Endodermal cell (in vitro differentiated cells): Measurements from ENCODE around the gene GALNT17. TPM values are rescaled to one million over a fixed set of nuclear protein-coding genes. Genes with fewer than 3 reads are reported as not detected.

ENCODE experiments used
- DNase-seq: peaks from one replicate; pipeline ENCODE4 v3.0.0-alpha.2; 2017
- H3K27ac ChIP-seq: 2 replicates; pipeline ENCODE4 v1.5.1; 2013; ENCODE audit warnings: mild to moderate bottlenecking, low read depth, low read length, moderate library complexity
- H3K27me3 ChIP-seq: 2 replicates; pipeline ENCODE4 v1.6.1; 2013; ENCODE audit warnings: mild to moderate bottlenecking, low read length, moderate library complexity; ENCODE audit not compliant: insufficient read depth, control insufficient read depth, poor library complexity, severe bottlenecking
- H3K36me3 ChIP-seq: 2 replicates; pipeline ENCODE4 v1.7.0; 2013; ENCODE audit warnings: mild to moderate bottlenecking, low read length, moderate library complexity; ENCODE audit not compliant: control insufficient read depth, insufficient read depth
- H3K4me1 ChIP-seq: one replicate; pipeline ENCODE4 v1.7.0; 2013; ENCODE audit warnings: low read length; ENCODE audit not compliant: control insufficient read depth, insufficient read depth
- H3K4me3 ChIP-seq: 2 replicates; pipeline ENCODE4 v1.5.1; 2013; ENCODE audit warnings: mild to moderate bottlenecking, low read length, moderate library complexity
- H3K9ac ChIP-seq: 2 replicates; pipeline ENCODE4 v1.6.1; 2013; ENCODE audit warnings: mild to moderate bottlenecking, low read length, moderate library complexity; ENCODE audit not compliant: poor library complexity, severe bottlenecking; ENCODE audit errors: extremely low read depth
- H3K9me3 ChIP-seq: 2 replicates; pipeline ENCODE4 v1.6.1; 2013; ENCODE audit warnings: mild to moderate bottlenecking, low read length, moderate library complexity; ENCODE audit not compliant: control insufficient read depth
- H3K27ac Mint-ChIP-seq: 2 replicates; pipeline ENCODE4 v1.8.0; 2020; ENCODE audit warnings: mixed read lengths
- H3K27me3 Mint-ChIP-seq: 2 replicates; pipeline ENCODE4 v1.8.0; 2021; ENCODE audit warnings: mild to moderate bottlenecking, mixed read lengths; ENCODE audit not compliant: insufficient read depth
- H3K36me3 Mint-ChIP-seq: 2 replicates; pipeline ENCODE4 v1.8.0; 2020; ENCODE audit warnings: low read depth, mixed read lengths
- H3K4me1 Mint-ChIP-seq: 2 replicates; pipeline ENCODE4 v1.8.0; 2020; ENCODE audit warnings: mixed read lengths
- H3K4me3 Mint-ChIP-seq: 2 replicates; pipeline ENCODE4 v1.8.0; 2020; ENCODE audit warnings: mild to moderate bottlenecking, moderate library complexity, mixed read lengths
- H3K9me3 Mint-ChIP-seq: 2 replicates; pipeline ENCODE4 v1.8.0; 2020; ENCODE audit warnings: mild to moderate bottlenecking, mixed read lengths
- CTCF ChIP-seq: fragments of 200-600 bp; sonication (generic); conservative IDR thresholded peaks from 2 replicates; pipeline ENCODE4 v1.5.0; 2021; ENCODE audit warnings: antibody characterized with exemption, mild to moderate bottlenecking
- WGBS, 2 experiments: methylation state at CpG; one replicate each; pipeline versions ENCODE4 v1.1.5 to v1.1.7; 2013; ENCODE audit warnings: missing lambda C conversion rate in 2 of 2, mixed read lengths in 1 of 2; ENCODE audit not compliant: insufficient coverage in 1 of 2, insufficient read length in 1 of 2; 5-methylcytosine and 5-hydroxymethylcytosine counted together
- total RNA-seq, 2 donors: library from RNA; stranded (reverse); fragmentation: NEBNext Ultra II Directional in 1 of 2; extraction: Animal tissue kit (Norgen Biotek cat#: 25700) in 1 of 2; gene quantifications; 2 replicates in 1 of 2; 3 replicates in 1 of 2; pipeline ENCODE4 v1.2.1, GENCODE V29; 2021

Gene GALNT17
- total RNA-seq, 2 donors from 2014 or later: 60.4 to 61.3 TPM

GRCh38 chr7:71132377-71133231 is 660 bp downstream of the GALNT17 start:
- Mint-ChIP-seq H3K4me3 (peak overlapping the region; percentile 85), H3K9me3 (no peaks in the 10 kb centered on the region), H3K27me3 (no peaks in the 10 kb centered on the region), H3K27ac (no peak overlapping the region), H3K36me3 (peaks cover 18% of the 10 kb centered on the region), H3K4me1 (peaks cover 34% of the 10 kb centered on the region)
- peak; percentile 71 for DNase-seq
- Histone ChIP-seq H3K27ac (no peak overlapping the region), H3K9me3 (no peaks in the 10 kb centered on the region), H3K36me3 (peaks cover 20% of the 10 kb centered on the region), H3K4me3 (peak overlapping the region; percentile 95), H3K9ac (peak overlapping the region; percentile 59), H3K4me1 (no peaks in the 10 kb centered on the region), H3K27me3 (no peaks in the 10 kb centered on the region)
- 0% methylated on average over 47 to 88 of the region's 88 CpGs for WGBS, 2 experiments
- peak; percentile 13 for TF ChIP-seq CTCF

GRCh38 chr7:71133232-71133622 is 1.3 kb downstream of the GALNT17 start:
- Mint-ChIP-seq H3K9me3 (no peaks in the 10 kb centered on the region), H3K4me3 (peak overlapping the region; percentile 85), H3K4me1 (peaks cover 34% of the 10 kb centered on the region), H3K27ac (no peak overlapping the region), H3K27me3 (no peaks in the 10 kb centered on the region), H3K36me3 (peaks cover 21% of the 10 kb centered on the region)
- TF ChIP-seq CTCF: no peak
- DNase-seq: peak; percentile 53
- WGBS, 2 experiments: 4 to 13% methylated on average over 10 to 17 of the region's 17 CpGs
- Histone ChIP-seq H3K27ac (no peak overlapping the region), H3K4me1 (no peaks in the 10 kb centered on the region), H3K36me3 (peaks cover 26% of the 10 kb centered on the region), H3K9me3 (no peaks in the 10 kb centered on the region), H3K4me3 (peak overlapping the region; percentile 95), H3K9ac (peak overlapping the region; percentile 59), H3K27me3 (no peaks in the 10 kb centered on the region)

- peaks cover 27% of the 10 kb centered on the region for H3K36me3 ChIP-seq
- peak overlapping the region; percentile 95 for H3K4me3 ChIP-seq
- Mint-ChIP-seq H3K9me3 (no peaks in the 10 kb centered on the region), H3K4me3 (peak overlapping the region; percentile 85), H3K27me3 (no peaks in the 10 kb centered on the region), H3K27ac (no peak overlapping the region), H3K36me3 (peaks cover 22% of the 10 kb centered on the region), H3K4me1 (peaks cover 34% of the 10 kb centered on the region)
- H3K9me3 ChIP-seq: no peaks in the 10 kb centered on the region
- TF ChIP-seq CTCF: no peak
- H3K27me3 ChIP-seq: no peaks in the 10 kb centered on the region
- peak overlapping the region; percentile 59 for H3K9ac ChIP-seq
- H3K4me1 ChIP-seq: no peaks in the 10 kb centered on the region
- H3K27ac ChIP-seq: no peak overlapping the region
- 66 to 71% methylated on average over 9 to 11 of the region's 11 CpGs for WGBS, 2 experiments
- no peak for DNase-seq
These were observed 1.9 kb downstream of the GALNT17 start for GRCh38 chr7:71133856-71134255.
